GM21367 (cell line): ENCODE results near the gene CFAP53.
A peak's percentile ranks its signal among the peaks of the same experiment; 100 is the strongest.
"Not testable (repeated sequence)": the region's sequence is repeated elsewhere in the genome, so short reads cannot be mapped to it uniquely, and the experiment has no call there.

Experiments used
- ATAC-seq: cut with Tn5 transposase; IDR thresholded peaks from one replicate; pipeline ENCODE4 v1.9.1; 2021; ENCODE audit not compliant: unreplicated experiment

CFAP53 gene

GRCh38 chr18:50266248-50266704 is at the start of gene CFAP53:
Gene CFAP53, minus strand, starts transcription at chr18:50266495. Its CDS starts 91 bp downstream, at chr18:50266404.
- ATAC-seq: peak; percentile 76

GRCh38 chr18:50315100-50315871 is 49.0 kb upstream of the CFAP53 start:
- peak; percentile 67 for ATAC-seq

GRCh38 chr18:50313873-50314460 is 47.7 kb upstream of the CFAP53 start:
- ATAC-seq: no peak

- peak; percentile 14 for ATAC-seq
Observed at GRCh38 chr18:50313031-50313607, 46.8 kb upstream of the CFAP53 start.

- ATAC-seq: peak; percentile 63
Observed at GRCh38 chr18:50312296-50313030, 46.2 kb upstream of the CFAP53 start.

- no peak for ATAC-seq
Observed at GRCh38 chr18:50311650-50312049, 45.4 kb upstream of the CFAP53 start.

- ATAC-seq: no peak
Observed at GRCh38 chr18:50310080-50310479, 43.8 kb upstream of the CFAP53 start.

- not testable (repeated sequence) for ATAC-seq
Observed at GRCh38 chr18:50308851-50309250, 42.6 kb upstream of the CFAP53 start.

- ATAC-seq: peak; percentile 86
Observed at GRCh38 chr18:50307738-50308470, 41.6 kb upstream of the CFAP53 start.

GRCh38 chr18:50307400-50307737 is 41.1 kb upstream of the CFAP53 start:
- no peak for ATAC-seq

GRCh38 chr18:50306944-50307343 is 40.6 kb upstream of the CFAP53 start:
- ATAC-seq: no peak

GRCh38 chr18:50301074-50301473 is 34.8 kb upstream of the CFAP53 start:
- ATAC-seq: no peak

- ATAC-seq: no peak
Observed at GRCh38 chr18:50299626-50300388, 33.5 kb upstream of the CFAP53 start.

GRCh38 chr18:50298443-50299284 is 32.4 kb upstream of the CFAP53 start:
- no peak for ATAC-seq

- ATAC-seq: peak; percentile 99
Observed at GRCh38 chr18:50297621-50298442, 31.5 kb upstream of the CFAP53 start.

GRCh38 chr18:50293039-50293438 is 26.7 kb upstream of the CFAP53 start:
- ATAC-seq: no peak

- ATAC-seq: no peak
Observed at GRCh38 chr18:50289108-50289443, 22.8 kb upstream of the CFAP53 start.

- ATAC-seq: not testable (repeated sequence)
Observed at GRCh38 chr18:50288348-50289107, 22.2 kb upstream of the CFAP53 start.
